HG03066 (cell line): ENCODE measurements around the gene NRP2.

ENCODE experiments used
- ATAC-seq: cut with Tn5 transposase; IDR thresholded peaks from one replicate; pipeline ENCODE4 v1.9.1; 2021; ENCODE audit warnings: low read depth; ENCODE audit not compliant: unreplicated experiment

NRP2 gene, protein sequence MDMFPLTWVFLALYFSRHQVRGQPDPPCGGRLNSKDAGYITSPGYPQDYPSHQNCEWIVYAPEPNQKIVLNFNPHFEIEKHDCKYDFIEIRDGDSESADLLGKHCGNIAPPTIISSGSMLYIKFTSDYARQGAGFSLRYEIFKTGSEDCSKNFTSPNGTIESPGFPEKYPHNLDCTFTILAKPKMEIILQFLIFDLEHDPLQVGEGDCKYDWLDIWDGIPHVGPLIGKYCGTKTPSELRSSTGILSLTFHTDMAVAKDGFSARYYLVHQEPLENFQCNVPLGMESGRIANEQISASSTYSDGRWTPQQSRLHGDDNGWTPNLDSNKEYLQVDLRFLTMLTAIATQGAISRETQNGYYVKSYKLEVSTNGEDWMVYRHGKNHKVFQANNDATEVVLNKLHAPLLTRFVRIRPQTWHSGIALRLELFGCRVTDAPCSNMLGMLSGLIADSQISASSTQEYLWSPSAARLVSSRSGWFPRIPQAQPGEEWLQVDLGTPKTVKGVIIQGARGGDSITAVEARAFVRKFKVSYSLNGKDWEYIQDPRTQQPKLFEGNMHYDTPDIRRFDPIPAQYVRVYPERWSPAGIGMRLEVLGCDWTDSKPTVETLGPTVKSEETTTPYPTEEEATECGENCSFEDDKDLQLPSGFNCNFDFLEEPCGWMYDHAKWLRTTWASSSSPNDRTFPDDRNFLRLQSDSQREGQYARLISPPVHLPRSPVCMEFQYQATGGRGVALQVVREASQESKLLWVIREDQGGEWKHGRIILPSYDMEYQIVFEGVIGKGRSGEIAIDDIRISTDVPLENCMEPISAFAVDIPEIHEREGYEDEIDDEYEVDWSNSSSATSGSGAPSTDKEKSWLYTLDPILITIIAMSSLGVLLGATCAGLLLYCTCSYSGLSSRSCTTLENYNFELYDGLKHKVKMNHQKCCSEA

DNA sequence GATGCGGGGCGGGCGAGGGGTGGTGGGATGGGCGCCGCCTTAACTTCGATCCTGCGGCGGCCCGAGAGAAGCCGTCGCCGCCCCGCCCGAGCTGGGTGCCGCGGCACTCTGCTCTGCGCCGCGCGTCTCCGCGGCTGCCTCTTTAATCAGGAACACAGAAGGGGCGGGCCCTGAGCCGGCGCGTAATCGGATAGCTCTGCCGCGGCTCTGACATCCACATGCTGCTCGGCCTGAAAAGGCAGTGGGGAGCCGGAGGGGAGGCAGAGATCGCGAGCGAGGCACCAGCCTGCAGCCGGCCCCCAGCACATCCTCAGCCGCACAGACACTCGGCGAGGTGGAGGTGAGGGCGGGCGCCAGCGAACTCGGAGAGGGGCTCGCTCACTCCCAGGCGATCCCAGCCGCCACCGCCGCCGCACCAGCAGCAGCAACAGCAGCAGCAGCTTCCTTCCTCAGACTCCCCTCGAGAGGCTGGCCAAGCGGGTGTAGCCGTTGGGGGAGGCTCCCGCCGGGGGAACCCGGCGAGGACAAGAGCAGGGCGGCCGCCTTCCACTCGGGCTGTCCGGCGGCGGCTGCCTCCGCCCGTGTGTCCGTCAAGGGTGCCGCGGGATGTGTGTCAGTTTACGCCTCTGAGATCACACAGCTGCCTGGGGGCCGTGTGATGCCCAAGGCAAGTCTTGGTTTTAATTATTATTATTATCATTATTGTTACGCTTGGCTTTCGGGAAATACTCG lies at the start of gene NRP2:
Gene NRP2 (plus strand): TSS at position 263 of the 732 bp plus-strand sequence. CDS start 790 bp downstream, outside the sequence.
- peak; percentile 52 for ATAC-seq

DNA sequence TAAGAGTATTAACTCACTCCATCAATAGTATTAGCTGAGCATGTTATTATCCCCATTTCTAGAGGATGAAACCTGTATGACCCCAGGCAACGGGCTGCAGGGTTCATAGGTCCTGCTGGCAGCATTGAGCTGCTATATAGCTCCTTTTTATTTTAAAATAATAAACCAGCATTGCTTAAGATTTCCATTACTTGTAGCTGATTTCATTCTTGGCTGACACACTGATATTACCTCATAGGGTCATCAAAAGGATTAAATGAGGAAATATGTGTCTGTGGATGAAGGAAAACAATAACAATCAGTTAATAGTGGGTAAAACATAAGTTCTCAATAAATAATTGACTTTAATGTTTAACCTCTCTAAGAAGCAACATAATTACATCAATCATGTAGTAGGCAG lies 48.3 kb upstream of the NRP2 start:
- ATAC-seq = no peak

DNA sequence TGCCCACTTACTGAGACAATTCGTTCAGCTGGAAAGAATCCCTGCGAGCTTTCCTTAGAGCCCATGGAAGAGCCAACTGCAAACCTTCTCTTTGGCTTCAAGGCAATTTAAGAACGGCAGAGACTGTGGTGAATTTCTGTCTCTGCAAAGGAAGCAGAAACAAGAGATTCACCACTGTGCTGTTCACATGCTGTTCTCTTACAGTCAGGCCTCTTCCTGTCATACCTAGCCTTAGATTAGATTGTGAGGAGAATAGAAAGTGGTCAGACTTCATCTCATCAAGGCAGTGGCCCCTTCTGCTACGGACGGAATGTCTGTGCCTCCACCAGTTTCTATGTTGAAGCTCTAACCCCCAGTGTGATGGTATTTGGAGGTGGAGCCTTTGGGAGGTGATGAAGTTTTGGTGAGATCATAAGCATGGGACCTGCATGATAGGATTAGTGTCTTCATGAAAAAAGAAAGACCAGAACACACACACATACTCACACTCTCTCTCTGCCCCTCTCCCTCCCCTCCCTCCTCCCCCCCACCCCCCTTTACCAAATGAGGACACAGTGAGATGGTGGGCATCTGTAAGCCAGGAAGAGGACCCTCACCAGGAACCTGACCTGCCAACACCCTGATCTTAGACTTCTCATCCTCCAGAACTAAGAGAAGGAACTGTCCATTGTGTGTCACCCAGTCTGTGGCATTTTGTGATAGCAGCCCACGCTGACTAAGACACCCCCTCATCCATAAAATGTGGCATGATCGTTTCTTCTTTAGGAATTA lies 45.6 kb upstream of the NRP2 start:
- ATAC-seq = no peak

GRCh38 chr2:205637320-205637602 lies 45.0 kb upstream of the NRP2 start:
- ATAC-seq = no peak

- ATAC-seq = no peak
These were observed 44.4 kb upstream of the NRP2 start for GRCh38 chr2:205637779-205638503.

GRCh38 chr2:205640716-205641115 lies 41.6 kb upstream of the NRP2 start:
- ATAC-seq = no peak

GRCh38 chr2:205642599-205643356 lies 39.5 kb upstream of the NRP2 start:
- no peak for ATAC-seq

- ATAC-seq = no peak
These were observed 38.9 kb upstream of the NRP2 start for GRCh38 chr2:205643391-205643885.

GRCh38 chr2:205644018-205644417 lies 38.3 kb upstream of the NRP2 start:
- ATAC-seq = no peak

- ATAC-seq = peak; percentile 99
These were observed 35.6 kb upstream of the NRP2 start for GRCh38 chr2:205646680-205647079.

DNA sequence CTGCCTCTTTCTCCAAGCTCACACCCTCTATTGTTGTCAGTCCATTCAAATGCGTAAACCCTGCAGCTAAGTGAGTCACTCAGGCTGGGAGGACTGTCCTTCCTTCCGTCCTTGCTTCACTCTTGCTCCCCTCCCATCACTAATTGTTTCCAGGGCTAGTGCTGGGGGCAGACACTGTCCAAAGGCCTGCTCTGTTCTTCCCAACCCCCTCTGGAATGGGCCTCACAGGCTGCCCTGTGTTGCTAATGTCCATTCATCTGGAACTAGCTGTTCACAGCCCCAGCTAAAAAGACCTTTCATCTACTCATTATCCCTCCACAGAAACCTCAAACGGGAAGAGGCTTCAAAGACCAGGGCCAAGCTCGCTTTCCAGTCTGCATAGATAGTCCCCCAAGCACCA lies 31.9 kb upstream of the NRP2 start:
- ATAC-seq = no peak

DNA sequence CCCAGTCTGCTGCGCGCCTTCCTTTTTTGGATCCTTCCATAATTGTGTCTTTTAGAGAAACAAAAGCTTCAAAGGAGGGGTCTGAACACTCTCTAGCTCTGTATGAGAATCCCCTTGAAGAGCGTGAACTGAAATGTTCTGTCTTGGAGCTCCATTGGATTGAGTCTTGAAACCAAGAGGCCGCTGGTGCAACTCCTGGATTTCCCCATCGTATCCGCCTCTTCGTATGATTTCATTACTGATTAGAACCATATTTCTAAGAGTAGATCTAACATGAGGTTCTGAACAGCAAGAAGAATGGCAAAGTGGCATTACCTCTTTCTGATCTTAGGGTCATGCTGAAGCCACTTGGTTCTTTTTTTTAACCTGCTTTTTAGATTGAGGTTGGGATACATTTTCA lies 31.4 kb upstream of the NRP2 start:
- no peak for ATAC-seq

- ATAC-seq = no peak
These were observed 30.6 kb upstream of the NRP2 start for GRCh38 chr2:205651719-205652118.

- ATAC-seq = no peak
These were observed 27.3 kb upstream of the NRP2 start for GRCh38 chr2:205654878-205655605.

- no peak for ATAC-seq
These were observed 26.4 kb upstream of the NRP2 start for GRCh38 chr2:205655779-205656456.

- no peak for ATAC-seq
These were observed 25.8 kb upstream of the NRP2 start for GRCh38 chr2:205656461-205656860.

DNA sequence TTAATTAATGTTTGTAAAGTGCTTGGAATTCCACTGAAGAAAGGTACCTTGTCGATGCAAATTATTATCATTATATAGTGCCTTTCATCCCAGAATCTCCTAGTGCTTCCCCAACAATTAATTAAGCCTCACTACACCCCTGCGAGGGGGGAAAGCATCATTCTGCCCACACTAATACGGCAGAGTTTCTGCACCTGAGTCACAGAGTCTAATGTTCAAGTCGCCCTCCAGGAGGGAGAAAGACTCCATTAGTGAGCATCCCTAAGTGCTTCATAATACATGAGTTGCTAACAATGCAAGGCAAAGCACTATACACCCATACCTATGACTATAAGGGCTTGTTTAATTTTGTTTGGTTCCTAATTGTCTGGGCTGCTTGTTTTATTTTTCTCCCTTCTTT lies 25.4 kb upstream of the NRP2 start:
- no peak for ATAC-seq

DNA sequence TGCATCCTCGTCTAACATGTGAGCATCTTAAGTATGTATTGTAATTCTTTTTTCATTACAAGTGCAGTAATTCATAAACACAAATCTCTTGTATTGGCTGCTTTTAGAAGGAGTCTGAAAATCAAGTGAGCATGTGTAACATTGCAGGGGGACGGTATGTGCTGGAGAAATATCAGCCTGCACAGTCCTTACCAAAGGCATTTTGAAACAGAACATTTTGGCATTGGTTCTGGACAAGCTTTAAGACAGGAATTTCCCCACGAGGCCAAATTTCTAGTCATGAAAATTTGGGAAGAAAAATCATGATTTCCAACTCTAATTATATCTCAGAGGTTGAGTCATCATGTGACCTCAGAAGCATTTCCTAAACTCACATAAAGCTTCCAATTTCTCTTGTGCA lies 24.7 kb upstream of the NRP2 start:
- ATAC-seq = no peak
